WTC11 (cell line): Measurements from ENCODE around the gene FOXK1. TPM values are rescaled to one million over a fixed set of nuclear protein-coding genes. Genes with fewer than 3 reads are reported as not detected.

Experiments used
- ATAC-seq: fragments of 200-7000 bp; cut with Tn5 transposase; 2 replicates; pipeline ENCODE4 v1.10.0; 2021; ENCODE audit warnings: mild to moderate bottlenecking, moderate library complexity
- CTCF ChIA-PET: fragments of 300-600 bp; sonication (Branson Sonifier 250); formaldehyde crosslinking; loops from one replicate; lab custom pipeline; 2021; ENCODE audit warnings: antibody characterized with exemption; lab: Charles Lee
- POLR2A ChIA-PET: fragments of 350-600 bp; sonication (Branson Sonifier 250); formaldehyde crosslinking; loops from one replicate; lab custom pipeline; 2021; ENCODE audit warnings: antibody characterized with exemption; lab: Charles Lee
- DNase-seq: peaks from one replicate; pipeline ENCODE4 v3.0.0; 2021; ENCODE audit warnings: low spot score
- H3K27ac Mint-ChIP-seq: 2 replicates; pipeline ENCODE4 v1.8.0; 2021; ENCODE audit warnings: mixed read lengths
- H3K27me3 Mint-ChIP-seq: 2 replicates; pipeline ENCODE4 v1.8.0; 2021; ENCODE audit warnings: low read depth, mild to moderate bottlenecking, moderate library complexity, mixed read lengths
- H3K36me3 Mint-ChIP-seq: 2 replicates; pipeline ENCODE4 v1.8.0; 2021; ENCODE audit warnings: mixed read lengths
- H3K4me1 Mint-ChIP-seq: 2 replicates; pipeline ENCODE4 v1.8.0; 2022; ENCODE audit warnings: mixed read lengths
- H3K4me3 Mint-ChIP-seq: 2 replicates; pipeline ENCODE4 v1.8.0; 2021; ENCODE audit warnings: mild to moderate bottlenecking, moderate library complexity, mixed read lengths
- H3K9me3 Mint-ChIP-seq: 2 replicates; pipeline ENCODE4 v1.8.0; 2021; ENCODE audit warnings: mixed read lengths
- ARID4B ChIP-seq: sonication (generic); formaldehyde crosslinking; IDR thresholded peaks from 2 replicates; pipeline ENCODE4 v1.8.0; 2023; ENCODE audit warnings: missing genetic modification reagents, mild to moderate bottlenecking, borderline replicate concordance
- ATF6 ChIP-seq: sonication (generic); formaldehyde crosslinking; IDR thresholded peaks from 2 replicates; pipeline ENCODE4 v1.8.1; 2023; ENCODE audit warnings: mild to moderate bottlenecking, missing genetic modification reagents
- CDX4 ChIP-seq: fragments of 250-450 bp; sonication (Bioruptor Pico); IDR thresholded peaks from 2 replicates; pipeline ENCODE4 v1.9.0; 2021; ENCODE audit warnings: moderate library complexity, mild to moderate bottlenecking, inconsistent platforms, borderline replicate concordance
- E2F1 ChIP-seq: sonication (generic); formaldehyde crosslinking; IDR thresholded peaks from 2 replicates; pipeline ENCODE4 v1.8.0; 2022; ENCODE audit warnings: mild to moderate bottlenecking, missing genetic modification reagents
- ELF4 ChIP-seq: sonication (generic); formaldehyde crosslinking; IDR thresholded peaks from 2 replicates; pipeline ENCODE4 v1.8.1; 2022; ENCODE audit warnings: low read depth, mild to moderate bottlenecking, moderate library complexity, missing genetic modification reagents
- FOXJ3 ChIP-seq: sonication (generic); formaldehyde crosslinking; IDR thresholded peaks from 2 replicates; pipeline ENCODE4 v1.9.0; 2021; ENCODE audit warnings: missing genetic modification reagents, mild to moderate bottlenecking, borderline replicate concordance
- GRHL2 ChIP-seq: fragments of 250-450 bp; sonication (Bioruptor Pico); IDR thresholded peaks from 2 replicates; pipeline ENCODE4 v1.8.0; 2022; ENCODE audit warnings: mild to moderate bottlenecking, moderate library complexity; ENCODE audit not compliant: insufficient replicate concordance, severe bottlenecking
- MYBL2 ChIP-seq: sonication (generic); formaldehyde crosslinking; IDR thresholded peaks from 2 replicates; pipeline ENCODE4 v1.8.1; 2023; ENCODE audit warnings: mild to moderate bottlenecking, moderate library complexity, missing genetic modification reagents
- NR3C1 ChIP-seq: sonication (generic); formaldehyde crosslinking; conservative IDR thresholded peaks from 2 replicates; pipeline ENCODE4 v1.8.1; 2023; ENCODE audit warnings: low read depth, mild to moderate bottlenecking, missing genetic modification reagents
- OVOL2 ChIP-seq: fragments of 250-450 bp; sonication (Bioruptor Pico); IDR thresholded peaks from 2 replicates; pipeline ENCODE4 v1.9.0; 2021; ENCODE audit warnings: mild to moderate bottlenecking, borderline replicate concordance
- PRDM15 ChIP-seq: sonication (generic); formaldehyde crosslinking; IDR thresholded peaks from 2 replicates; pipeline ENCODE4 v1.8.0; 2022; ENCODE audit warnings: missing genetic modification reagents
- SMAD3 ChIP-seq: sonication (generic); formaldehyde crosslinking; IDR thresholded peaks from 2 replicates; pipeline ENCODE4 v1.8.0; 2022; ENCODE audit warnings: missing genetic modification reagents, mild to moderate bottlenecking, borderline replicate concordance
- SOX15 ChIP-seq: fragments of 250-450 bp; sonication (Bioruptor Pico); IDR thresholded peaks from 2 replicates; pipeline ENCODE4 v1.9.0; 2021; ENCODE audit warnings: mild to moderate bottlenecking
- SP1 ChIP-seq: sonication (generic); formaldehyde crosslinking; conservative IDR thresholded peaks from 2 replicates; pipeline ENCODE4 v1.8.1; 2022; ENCODE audit warnings: missing genetic modification reagents
- USF2 ChIP-seq: sonication (generic); formaldehyde crosslinking; IDR thresholded peaks from 2 replicates; pipeline ENCODE4 v1.8.1; 2023; ENCODE audit warnings: mild to moderate bottlenecking, missing genetic modification reagents, moderate library complexity
- ZBTB43 ChIP-seq: sonication (generic); formaldehyde crosslinking; IDR thresholded peaks from 2 replicates; pipeline ENCODE4 v1.8.1; 2023; ENCODE audit warnings: mild to moderate bottlenecking, missing genetic modification reagents
- ZNF121 ChIP-seq: sonication (generic); formaldehyde crosslinking; IDR thresholded peaks from 2 replicates; pipeline ENCODE4 v1.8.0; 2023; ENCODE audit warnings: missing genetic modification reagents
- ZNF416 ChIP-seq: fragments of 250-450 bp; sonication (Bioruptor Pico); IDR thresholded peaks from 2 replicates; pipeline ENCODE4 v1.9.0; 2021; ENCODE audit warnings: mild to moderate bottlenecking, inconsistent platforms
- total RNA-seq: library from RNA; stranded (reverse); gene quantifications from 3 replicates; pipeline ENCODE4 v1.2.3, GENCODE V29; 2021

The FOXK1 gene
- total RNA-seq, 1 experiment from 2014 or later = 21.9 TPM

- DNase-seq = peak; percentile 93
- H3K27ac Mint-ChIP-seq = no peak overlapping the region
- peaks cover 5% of the 10 kb centered on the region for H3K4me1 Mint-ChIP-seq
- ChIA-PET CTCF (interaction anchor here (0.5 to 4.2 kb wide), 84 partner anchors 8 to 1883 kb away, joined by 3 to 75 read pairs (median 4); partner anchors contain the start of genes AP5Z1, MMD2, RADIL and RBAK), POLR2A (interaction anchor here (0.7 to 1.7 kb wide), 4 partner anchors 12 to 90 kb away, joined by 3 to 11 read pairs (median 3); partner anchors contain the start of gene AP5Z1)
- peak; percentile 83 for ATAC-seq
- peaks cover 3% of the 10 kb centered on the region; the same call in 1 of the 2 replicates for H3K36me3 Mint-ChIP-seq
- H3K9me3 Mint-ChIP-seq = no peaks in the 10 kb centered on the region
- peak overlapping the region; percentile 54 for H3K4me3 Mint-ChIP-seq
- H3K27me3 Mint-ChIP-seq = no peaks in the 10 kb centered on the region
- 0 out of 2 replicates have a peak, but pooled peaks have one; percentile 42 for TF ChIP-seq ZBTB43 (CRISPR knock-in tag)
- no peak for TF ChIP-seq GRHL2 (CRISPR knock-in tag)
- no peak for TF ChIP-seq ELF4
- no peak for TF ChIP-seq ARID4B (CRISPR knock-in tag)
- no peak for TF ChIP-seq OVOL2 (CRISPR knock-in tag)
- TF ChIP-seq ZNF121 (CRISPR knock-in tag) = peak; percentile 96
- no peak for TF ChIP-seq NR3C1 (CRISPR knock-in tag)
- TF ChIP-seq PRDM15 = no peak
- no peak for TF ChIP-seq SMAD3 (CRISPR knock-in tag)
- no peak for TF ChIP-seq SOX15
- TF ChIP-seq E2F1 (CRISPR knock-in tag) = no peak
- no peak for TF ChIP-seq ZNF416 (CRISPR knock-in tag)
- TF ChIP-seq ATF6 (CRISPR knock-in tag) = no peak
- no peak for TF ChIP-seq USF2 (CRISPR knock-in tag)
- TF ChIP-seq FOXJ3 (CRISPR knock-in tag) = no peak
- peak; percentile 70; the same call in 1 of the 2 replicates for TF ChIP-seq SP1 (CRISPR knock-in tag)
- no peak for TF ChIP-seq CDX4 (CRISPR knock-in tag)
- no peak for TF ChIP-seq MYBL2
Measured at GRCh38 chr7:4791738-4792536, 109.8 kb downstream of the FOXK1 start.
